ENCODE data around the gene SDK1.
"Not testable (repeated sequence)": the region's sequence is repeated elsewhere in the genome, so short reads cannot be mapped to it uniquely, and the experiment has no call there.

SDK1 gene

DNA sequence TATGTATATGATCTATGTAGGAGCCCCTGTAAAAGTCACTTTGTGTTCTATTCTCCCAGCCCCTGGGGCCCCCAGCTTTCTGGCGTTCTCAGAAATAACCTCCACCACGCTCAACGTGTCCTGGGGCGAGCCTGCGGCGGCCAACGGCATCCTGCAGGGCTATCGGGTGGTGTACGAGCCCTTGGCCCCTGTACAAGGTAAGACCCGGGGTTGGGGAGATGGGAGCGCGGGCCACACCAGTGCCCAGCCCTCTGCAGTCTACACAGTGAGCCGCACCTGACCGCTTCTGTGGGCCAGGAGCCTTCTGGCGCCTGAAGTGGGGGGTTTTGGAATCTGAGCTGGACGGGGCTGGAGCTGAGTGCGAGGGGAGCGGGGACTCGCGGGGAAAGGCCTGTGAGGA, 908.9 kb downstream of the SDK1 start:
- no peak for DNase-seq (ENCODE audit: low read depth in 2 of 2, low spot score in 1 of 2)

- DNase-seq (ENCODE audit: low read depth in 2 of 2, low spot score in 1 of 2), result no peak
Observed at GRCh38 chr7:4210821-4211220, 909.8 kb downstream of the SDK1 start.

DNA sequence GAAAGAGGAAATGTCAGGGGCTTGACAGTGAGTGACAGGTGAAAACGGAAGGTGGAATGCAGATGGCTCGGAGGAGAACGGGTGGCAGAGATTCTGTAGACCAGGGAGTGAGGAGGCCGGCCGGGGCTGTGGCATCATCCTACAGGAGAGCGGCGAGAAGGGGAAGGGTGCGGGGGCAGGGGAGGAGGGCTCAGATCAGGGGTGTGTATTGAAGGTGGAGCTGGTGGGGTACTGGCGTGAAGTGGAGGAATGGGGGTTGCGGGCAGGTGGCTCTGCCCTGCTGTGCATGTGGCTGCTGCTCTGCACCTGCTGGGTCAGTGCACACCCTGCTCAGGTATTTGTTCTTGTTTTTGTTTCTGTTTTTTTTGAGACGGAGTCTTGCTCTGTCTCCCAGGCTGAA, 910.2 kb downstream of the SDK1 start:
- DNase-seq (ENCODE audit: low read depth in 2 of 2, low spot score in 1 of 2), result no peak

DNA sequence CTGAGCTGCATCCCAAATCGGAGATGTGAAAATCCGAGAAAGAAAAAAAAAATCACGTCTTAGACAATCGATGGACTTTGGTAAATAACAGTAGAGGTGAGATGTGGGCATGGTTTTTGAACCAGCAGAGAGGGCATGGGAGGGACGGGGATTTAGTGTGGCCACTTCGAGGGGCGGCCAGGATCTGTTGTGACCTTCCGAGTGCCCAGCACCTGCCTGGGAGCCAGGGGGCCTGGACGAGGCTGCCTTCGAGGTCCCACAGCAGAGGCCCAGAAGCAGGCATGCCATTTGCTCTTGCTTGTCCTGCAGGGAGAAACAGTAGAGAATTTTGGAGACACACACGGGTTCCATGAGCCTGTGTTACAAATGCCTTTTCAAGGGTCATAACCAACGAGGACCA, 911.3 kb downstream of the SDK1 start:
- DNase-seq (ENCODE audit: low read depth in 2 of 2, low spot score in 1 of 2), result no peak

DNA sequence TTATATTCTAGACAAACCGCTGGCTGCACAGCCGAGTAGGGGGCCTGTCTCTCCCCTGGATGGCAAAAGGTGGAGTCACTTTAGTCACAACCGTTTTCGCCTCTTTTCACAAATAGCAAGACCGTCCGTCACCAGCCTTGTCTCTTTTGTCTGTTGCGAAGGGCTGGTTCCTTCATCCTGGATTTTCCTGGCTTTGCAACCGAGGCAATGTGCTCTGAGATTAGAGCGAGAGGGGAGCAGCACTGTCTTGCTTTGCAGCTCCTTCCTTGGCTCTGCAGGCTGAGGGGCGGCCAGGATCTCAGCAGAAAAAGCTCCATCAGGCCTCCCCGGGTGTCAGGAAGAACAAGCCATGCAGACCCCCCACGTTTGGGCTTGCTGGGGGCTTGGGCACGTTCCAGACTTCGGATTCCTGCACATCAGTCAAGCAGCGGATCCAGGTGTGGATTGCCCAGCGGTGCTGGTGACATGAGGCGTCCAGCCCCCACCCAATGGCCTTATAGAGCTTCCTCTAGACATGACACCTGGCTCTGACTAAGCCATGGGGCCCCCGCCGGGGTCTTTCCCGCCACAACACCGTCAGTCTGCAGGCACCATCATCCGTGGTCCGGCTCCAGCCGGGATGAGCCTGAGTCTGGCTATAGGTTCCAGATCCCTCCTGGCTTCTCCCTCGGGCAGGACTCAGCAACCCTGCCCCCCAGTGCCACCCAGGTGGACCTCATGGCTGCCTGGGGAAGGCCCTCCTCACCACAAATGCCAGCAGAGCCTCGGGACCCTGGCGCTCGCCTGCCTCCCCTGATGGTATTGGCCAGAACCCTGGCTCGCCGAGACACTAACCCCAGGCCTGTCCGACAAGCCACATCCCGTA, 913.5 kb downstream of the SDK1 start:
- no peak for DNase-seq (ENCODE audit: low read depth in 2 of 2, low spot score in 1 of 2)

DNA sequence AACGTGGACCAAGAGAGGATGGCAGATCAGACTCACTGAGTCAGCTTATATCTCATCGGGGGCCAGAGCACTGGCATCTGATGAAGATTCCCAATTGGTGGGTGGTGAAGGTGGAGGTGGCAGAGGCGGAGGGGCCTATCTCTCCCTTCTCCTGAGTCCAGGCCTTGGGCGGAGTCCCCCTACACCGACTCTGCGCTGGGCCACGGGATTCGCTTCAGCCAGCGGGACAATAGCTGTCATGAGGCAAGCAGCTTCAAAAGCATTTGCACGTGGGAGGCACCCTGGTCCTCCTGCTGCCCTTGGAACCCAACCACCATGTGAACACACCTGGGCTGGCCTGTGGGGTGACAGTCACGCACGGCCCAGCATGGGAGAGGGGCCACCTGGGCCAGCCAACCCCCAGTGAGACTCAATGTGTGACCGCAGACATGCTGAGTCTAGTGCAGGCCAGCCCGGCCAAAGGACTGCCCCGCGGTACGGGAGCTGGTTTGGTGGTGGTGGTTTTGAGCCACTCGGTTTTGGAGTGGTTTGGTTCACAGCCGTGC, 914.2 kb downstream of the SDK1 start:
- DNase-seq (ENCODE audit: low read depth in 2 of 2, low spot score in 1 of 2), result no peak

DNA sequence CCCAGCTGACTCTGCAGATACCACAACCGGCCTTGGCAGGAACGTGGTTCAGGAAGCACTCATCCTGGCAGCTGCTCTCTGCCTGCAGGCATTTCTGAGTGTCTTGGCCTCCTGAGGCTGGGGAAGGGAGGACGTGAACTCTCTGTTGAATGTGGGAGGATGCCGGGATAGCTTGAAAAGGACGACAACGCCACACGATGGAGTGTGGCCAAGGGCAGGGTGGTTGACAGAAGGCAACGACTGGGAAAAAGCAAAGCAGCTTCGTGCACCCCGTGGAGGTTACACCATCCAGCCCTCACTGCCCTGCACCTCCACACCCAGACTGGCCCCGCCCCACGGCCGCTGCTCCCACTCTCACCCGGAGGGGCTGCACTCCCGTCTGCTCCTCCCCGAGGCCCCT, 915.0 kb downstream of the SDK1 start:
- no peak for DNase-seq (ENCODE audit: low read depth in 2 of 2, low spot score in 1 of 2)

DNA sequence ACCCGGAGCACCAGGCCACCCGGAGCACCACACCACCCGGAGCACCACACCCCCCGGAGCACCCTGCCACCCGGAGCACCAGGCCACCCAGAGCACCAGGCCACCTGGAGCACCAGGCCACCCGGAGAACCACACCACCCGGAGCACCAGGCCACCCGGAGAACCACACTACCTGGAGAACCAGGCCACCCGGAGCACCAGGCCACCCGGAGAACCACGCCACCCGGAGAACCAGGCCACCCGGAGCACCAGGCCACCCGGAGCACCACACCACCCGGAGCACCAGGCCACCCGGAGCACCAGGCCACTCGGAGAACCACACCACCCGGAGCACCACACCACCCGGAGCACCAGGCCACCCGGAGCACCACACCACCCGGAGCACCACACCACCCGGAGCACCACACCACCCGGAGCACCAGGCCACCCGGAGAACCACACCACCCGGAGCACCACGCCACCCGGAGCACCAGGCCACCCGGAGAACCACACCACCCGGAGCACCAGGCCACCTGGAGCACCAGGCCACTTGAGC, 916.1 kb downstream of the SDK1 start:
- not testable (repeated sequence) for DNase-seq (ENCODE audit: low read depth in 2 of 2, low spot score in 1 of 2)

DNA sequence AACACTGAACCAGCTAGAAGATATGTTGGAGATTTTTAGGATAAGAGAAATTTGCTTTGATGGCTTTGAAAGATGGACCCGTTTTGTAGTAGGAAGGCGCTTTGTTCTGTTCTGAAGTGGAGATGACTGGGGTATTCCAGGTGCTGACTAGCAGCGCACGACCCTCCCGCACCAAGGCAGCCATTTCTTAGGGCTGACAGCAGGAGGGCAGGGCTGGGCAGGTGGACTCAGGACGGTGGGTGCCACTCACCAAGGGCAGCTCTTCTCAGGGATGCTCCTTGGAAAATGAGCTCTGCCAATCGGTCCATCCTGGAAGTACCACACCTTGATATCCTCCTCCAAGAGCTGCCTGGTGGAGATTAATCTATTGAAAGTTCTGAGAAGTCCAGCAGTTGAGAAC, 917.4 kb downstream of the SDK1 start:
- no peak for DNase-seq (ENCODE audit: low read depth in 2 of 2, low spot score in 1 of 2)

- no peak for DNase-seq (ENCODE audit: low read depth in 2 of 2, low spot score in 1 of 2)
Observed at GRCh38 chr7:4220011-4220410, 919.0 kb downstream of the SDK1 start.

DNA sequence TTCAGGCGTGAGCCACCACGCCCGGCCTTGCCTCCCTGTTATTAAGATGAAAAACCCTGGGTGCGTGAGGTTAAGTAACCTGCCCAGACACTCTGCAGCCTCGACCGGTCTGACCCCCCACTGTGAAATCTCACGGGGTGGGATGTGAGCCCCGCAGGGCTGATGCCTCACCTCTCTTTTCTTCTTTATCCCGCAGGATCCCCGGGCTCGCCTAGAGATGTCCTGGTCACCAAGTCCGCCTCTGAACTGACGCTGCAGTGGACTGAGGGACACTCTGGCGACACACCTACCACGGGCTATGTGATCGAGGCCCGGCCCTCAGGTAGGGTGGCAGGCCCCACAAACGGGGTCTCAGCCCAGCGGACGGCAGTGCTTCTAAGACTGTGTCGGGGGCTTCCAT, 920.0 kb downstream of the SDK1 start:
- DNase-seq (ENCODE audit: low read depth in 2 of 2, low spot score in 1 of 2), result no peak

GRCh38 chr7:4222676-4223075, 921.6 kb downstream of the SDK1 start:
- DNase-seq (ENCODE audit: low read depth in 2 of 2, low spot score in 1 of 2), result no peak

GRCh38 chr7:4225361-4225771, 924.3 kb downstream of the SDK1 start:
- no peak for DNase-seq (ENCODE audit: low read depth in 2 of 2, low spot score in 1 of 2)

DNA sequence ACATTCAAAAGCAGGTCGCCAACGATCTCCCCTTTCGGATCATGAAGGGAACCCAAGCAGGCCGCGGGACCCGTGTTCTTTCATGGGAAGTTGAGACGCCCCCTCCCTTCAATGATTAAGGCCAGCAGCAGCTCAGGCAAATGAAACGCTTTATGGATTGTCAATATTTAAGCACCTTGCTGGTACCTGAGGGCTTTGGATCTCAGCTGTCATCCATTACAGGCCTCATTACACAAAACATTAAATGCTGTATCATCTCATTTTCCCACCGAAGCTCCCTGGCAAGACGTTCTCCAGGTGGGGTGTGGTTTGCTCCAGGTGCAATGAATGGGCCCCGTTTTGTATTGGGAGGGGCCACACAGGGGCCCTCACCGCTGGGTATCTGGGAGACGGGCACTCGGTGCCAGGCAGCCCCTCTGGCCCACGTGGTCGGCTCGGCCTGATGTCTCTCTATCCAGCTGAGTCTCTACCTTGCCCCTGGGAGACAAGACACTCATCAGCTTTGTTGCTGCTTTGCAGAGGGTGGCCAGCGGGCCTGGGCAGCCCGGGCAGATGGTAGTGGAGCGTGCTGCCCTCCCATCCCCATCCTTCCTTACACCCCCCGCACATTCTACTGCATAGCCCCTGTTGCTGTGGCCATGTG, 925.0 kb downstream of the SDK1 start:
- no peak for DNase-seq (ENCODE audit: low read depth in 2 of 2, low spot score in 1 of 2)

- DNase-seq (ENCODE audit: low read depth in 2 of 2, low spot score in 1 of 2), result no peak
Observed at GRCh38 chr7:4226524-4226882, 925.5 kb downstream of the SDK1 start.

DNA sequence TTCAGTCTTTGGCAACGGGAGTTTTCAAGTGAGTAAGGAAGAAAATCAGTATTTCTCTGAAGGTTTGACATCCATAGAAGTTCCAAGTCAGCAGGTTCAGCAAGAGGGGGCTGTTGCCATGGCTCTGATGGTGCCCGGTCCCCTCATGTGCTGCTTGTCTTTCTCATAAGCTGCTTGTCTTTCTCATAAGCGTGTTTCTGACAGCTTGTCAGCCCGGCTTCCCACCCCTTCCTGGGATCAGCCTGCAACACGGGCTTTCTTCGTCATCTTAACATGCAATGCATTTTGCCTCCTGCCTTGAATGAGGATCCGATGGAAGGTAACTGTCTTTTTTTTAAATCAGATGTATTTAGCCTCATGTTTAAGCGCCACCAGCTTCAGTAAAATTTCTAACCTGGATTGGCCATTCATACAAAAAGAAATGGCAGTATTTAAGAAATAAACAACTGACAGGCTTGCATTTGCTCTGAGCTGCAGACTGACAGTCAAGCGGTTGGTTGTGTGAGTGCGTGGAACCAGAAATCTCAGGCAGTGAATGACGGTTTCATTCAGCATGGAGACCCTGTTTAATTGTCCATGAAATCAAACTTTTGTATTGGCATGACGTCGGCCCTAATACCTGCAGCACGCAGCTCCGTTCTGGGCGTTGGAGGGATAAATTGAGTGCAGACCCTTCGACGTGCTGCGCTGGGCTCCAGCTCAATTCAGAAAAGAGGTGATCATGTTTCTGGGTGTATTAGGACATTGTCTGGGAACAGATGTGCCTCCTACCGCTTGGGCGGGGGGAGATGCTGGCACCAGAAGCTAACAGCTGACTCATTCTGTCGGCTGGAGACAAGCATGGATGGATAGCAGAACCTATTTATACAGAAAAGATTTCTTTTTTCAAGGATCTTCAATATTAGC, 926.3 kb downstream of the SDK1 start:
- no peak for DNase-seq (ENCODE audit: low read depth in 2 of 2, low spot score in 1 of 2)

DNA sequence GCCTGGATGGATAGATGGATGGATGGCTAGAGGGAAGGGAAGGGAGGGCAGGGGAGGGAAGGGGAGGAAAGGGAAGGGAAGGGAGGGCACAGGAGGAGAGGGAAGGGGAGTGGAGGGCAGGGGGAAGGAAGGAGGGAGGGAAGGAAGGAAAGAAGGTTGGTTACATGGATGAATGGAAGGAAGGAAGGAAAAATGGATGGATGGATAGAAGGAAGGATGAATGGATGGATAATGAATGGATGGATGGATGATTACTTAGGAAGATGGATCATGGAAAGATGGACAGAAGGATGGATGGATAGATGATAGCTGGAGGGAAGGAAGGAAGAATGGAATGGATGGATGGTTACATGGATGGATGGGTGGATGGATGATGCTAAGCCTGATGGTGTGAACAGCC, 929.3 kb downstream of the SDK1 start:
- no peak for DNase-seq (ENCODE audit: low read depth in 2 of 2, low spot score in 1 of 2)

DNA sequence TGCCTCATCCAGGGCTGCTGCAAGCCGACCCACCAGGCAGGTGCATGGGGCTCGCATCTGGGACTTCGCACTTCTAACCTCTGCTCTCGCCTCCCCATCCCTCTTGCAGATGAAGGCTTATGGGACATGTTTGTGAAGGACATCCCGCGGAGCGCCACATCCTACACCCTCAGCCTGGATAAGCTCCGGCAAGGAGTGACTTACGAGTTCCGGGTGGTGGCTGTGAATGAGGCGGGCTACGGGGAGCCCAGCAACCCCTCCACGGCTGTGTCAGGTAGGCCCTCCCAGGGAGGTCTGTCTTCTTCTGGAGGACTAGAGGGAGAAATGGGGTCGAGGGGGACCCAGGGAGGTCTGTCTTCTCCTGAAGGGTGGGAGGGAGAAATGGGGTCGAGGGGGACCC, 932.1 kb downstream of the SDK1 start:
- DNase-seq (ENCODE audit: low read depth in 2 of 2, low spot score in 1 of 2), result no peak

- DNase-seq (ENCODE audit: low read depth in 2 of 2, low spot score in 1 of 2), result no peak
Observed at GRCh38 chr7:4233621-4234497, 932.8 kb downstream of the SDK1 start.

GRCh38 chr7:4234498-4234855, 933.4 kb downstream of the SDK1 start:
- DNase-seq (ENCODE audit: low read depth in 2 of 2, low spot score in 1 of 2), result no peak

All from stimulated activated CD8-positive, alpha-beta memory T cell treated with anti-CD3 and anti-CD28 coated beads, Interleukin-4, amount 100 ng/mL, for 4 hours (primary cell).